HEK293T (cell line): ENCODE results near the gene SDR42E2.

Experiments
- BHLHE40 ChIP-seq: fragments of 450-650 bp; IDR thresholded peaks from 2 replicates; pipeline ENCODE4 v1.6.1; 2016; ENCODE audit warnings: mild to moderate bottlenecking, moderate library complexity, borderline replicate concordance
- ELF4 ChIP-seq: fragments of 450-650 bp; IDR thresholded peaks from 2 replicates; pipeline ENCODE4 v1.6.1; 2017; ENCODE audit warnings: antibody characterized with exemption
- HDGF ChIP-seq: fragments of 450-650 bp; IDR thresholded peaks from 2 replicates; pipeline ENCODE4 v1.6.1; 2017; ENCODE audit warnings: antibody characterized with exemption, borderline replicate concordance
- L3MBTL2 ChIP-seq: fragments of 450-650 bp; conservative IDR thresholded peaks from 2 replicates; pipeline ENCODE4 v1.6.1; 2016; ENCODE audit warnings: mild to moderate bottlenecking
- NFRKB ChIP-seq: fragments of 450-650 bp; IDR thresholded peaks from 2 replicates; pipeline ENCODE4 v1.6.1; 2016; ENCODE audit warnings: mild to moderate bottlenecking, moderate library complexity
- PKNOX1 ChIP-seq: fragments of 450-650 bp; IDR thresholded peaks from 2 replicates; pipeline ENCODE4 v1.6.1; 2016
- SP1 ChIP-seq: fragments of 450-650 bp; IDR thresholded peaks from 2 replicates; pipeline ENCODE4 v1.6.1; 2017
- SUZ12 ChIP-seq: fragments of 450-650 bp; IDR thresholded peaks from 2 replicates; pipeline ENCODE4 v1.6.1; 2016; ENCODE audit warnings: mild to moderate bottlenecking

GRCh38 chr16:22205577-22206012, 43.3 kb downstream of the SDR42E2 start:
- TF ChIP-seq NFRKB (no peak), BHLHE40 (no peak), SP1 (no peak), SUZ12 (no peak), HDGF (no peak), ELF4 (no peak), L3MBTL2 (no peak), PKNOX1 (no peak)
